SK-N-SH (cell line): ENCODE data around the gene HIGD1B.
"Not testable (repeated sequence)": the region's sequence is repeated elsewhere in the genome, so short reads cannot be mapped to it uniquely, and the experiment has no call there.

Experiments
- GABPA ChIP-seq: IDR thresholded peaks from 2 replicates; pipeline ENCODE4 v1.4.0; 2012; ENCODE audit warnings: low read depth, mild to moderate bottlenecking
- POLR2AphosphoS5 ChIP-seq: IDR thresholded peaks from 2 replicates; pipeline ENCODE4 v1.6.1; 2012; ENCODE audit warnings: low read depth, low read length
- TF ChIP-seq, protein P1 (sequence below): fragments of 200-600 bp; sonication (generic); IDR thresholded peaks from 2 replicates; pipeline ENCODE4 v1.6.1; 2017; ENCODE audit warnings: antibody characterized with exemption, mild to moderate bottlenecking, moderate library complexity

DNA sequence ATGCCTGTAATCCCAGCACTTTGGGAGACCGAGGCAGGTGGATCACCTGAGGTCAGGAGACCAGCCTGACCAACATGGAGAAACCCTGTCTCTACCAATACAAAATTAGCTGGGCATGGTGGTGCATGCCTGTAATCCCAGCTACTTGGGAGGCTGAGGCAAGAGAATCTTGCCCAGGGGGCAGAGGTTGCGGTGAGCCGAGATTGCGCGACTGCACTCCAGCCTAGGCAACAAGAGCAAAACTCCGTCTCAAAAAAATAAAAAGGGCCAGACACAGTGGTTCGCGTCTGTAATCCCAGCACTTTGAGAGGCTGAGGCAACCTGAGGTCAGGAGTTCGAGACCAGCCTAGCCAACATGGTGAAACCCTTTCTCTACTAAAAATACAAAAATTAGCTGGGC lies 22.4 kb upstream of the HIGD1B start:
- not testable (repeated sequence) for TF ChIP-seq POLR2AphosphoS5, GABPA
- TF ChIP-seq, protein P1, sequence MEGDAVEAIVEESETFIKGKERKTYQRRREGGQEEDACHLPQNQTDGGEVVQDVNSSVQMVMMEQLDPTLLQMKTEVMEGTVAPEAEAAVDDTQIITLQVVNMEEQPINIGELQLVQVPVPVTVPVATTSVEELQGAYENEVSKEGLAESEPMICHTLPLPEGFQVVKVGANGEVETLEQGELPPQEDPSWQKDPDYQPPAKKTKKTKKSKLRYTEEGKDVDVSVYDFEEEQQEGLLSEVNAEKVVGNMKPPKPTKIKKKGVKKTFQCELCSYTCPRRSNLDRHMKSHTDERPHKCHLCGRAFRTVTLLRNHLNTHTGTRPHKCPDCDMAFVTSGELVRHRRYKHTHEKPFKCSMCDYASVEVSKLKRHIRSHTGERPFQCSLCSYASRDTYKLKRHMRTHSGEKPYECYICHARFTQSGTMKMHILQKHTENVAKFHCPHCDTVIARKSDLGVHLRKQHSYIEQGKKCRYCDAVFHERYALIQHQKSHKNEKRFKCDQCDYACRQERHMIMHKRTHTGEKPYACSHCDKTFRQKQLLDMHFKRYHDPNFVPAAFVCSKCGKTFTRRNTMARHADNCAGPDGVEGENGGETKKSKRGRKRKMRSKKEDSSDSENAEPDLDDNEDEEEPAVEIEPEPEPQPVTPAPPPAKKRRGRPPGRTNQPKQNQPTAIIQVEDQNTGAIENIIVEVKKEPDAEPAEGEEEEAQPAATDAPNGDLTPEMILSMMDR: not testable (repeated sequence)
